MM.1S (cell line): ENCODE measurements around the gene EEPD1.
"Not testable (repeated sequence)": the region's sequence is repeated elsewhere in the genome, so short reads cannot be mapped to it uniquely, and the experiment has no call there.

ENCODE experiments used
- DNase-seq: peaks from one replicate; pipeline ENCODE4 v3.0.0-alpha.2; 2015
- H2AFZ ChIP-seq: fragments of 300-600 bp; sonication (generic); 2 replicates; pipeline ENCODE4 v1.6.0; 2016; ENCODE audit warnings: antibody characterized with exemption, low read length
- H3F3A ChIP-seq: fragments of 300-600 bp; sonication (generic); 2 replicates; pipeline ENCODE4 v1.6.1; 2016; ENCODE audit warnings: mild to moderate bottlenecking, antibody characterized with exemption, low read length, moderate library complexity, mixed read lengths; ENCODE audit not compliant: insufficient read depth
- H3K27ac ChIP-seq: fragments of 300-600 bp; sonication (generic); 2 replicates; pipeline ENCODE4 v1.5.1; 2016; ENCODE audit warnings: mild to moderate bottlenecking, low read length
- H3K27me3 ChIP-seq: fragments of 300-600 bp; sonication (generic); replicated peaks from 2 replicates; pipeline ENCODE4 v1.6.0; 2016; ENCODE audit warnings: low read length; ENCODE audit not compliant: insufficient read depth
- H3K36me3 ChIP-seq: fragments of 300-600 bp; sonication (generic); replicated peaks from 2 replicates; pipeline ENCODE4 v1.6.1; 2016; ENCODE audit warnings: mild to moderate bottlenecking, low read length, mixed read lengths; ENCODE audit not compliant: insufficient read depth
- H3K4me1 ChIP-seq: fragments of 300-600 bp; sonication (generic); 2 replicates; pipeline ENCODE4 v1.6.1; 2016; ENCODE audit warnings: low read length, mixed read lengths
- H3K4me2 ChIP-seq: fragments of 300-600 bp; sonication (generic); 2 replicates; pipeline ENCODE4 v1.6.0; 2016; ENCODE audit warnings: low read depth, low read length
- H3K4me3 ChIP-seq: fragments of 300-600 bp; sonication (generic); 2 replicates; pipeline ENCODE4 v1.5.1; 2016; ENCODE audit warnings: low read length, mixed read lengths
- H3K79me2 ChIP-seq: fragments of 300-600 bp; sonication (generic); 2 replicates; pipeline ENCODE4 v1.6.1; 2016; ENCODE audit warnings: mixed run types, low read length, mixed read lengths
- H3K9ac ChIP-seq: fragments of 300-600 bp; sonication (generic); 2 replicates; pipeline ENCODE4 v1.6.1; 2016; ENCODE audit warnings: low read length, mixed read lengths
- H3K9me2 ChIP-seq: fragments of 300-600 bp; sonication (generic); replicated peaks from 2 replicates; pipeline ENCODE4 v1.6.1; 2016; ENCODE audit warnings: mild to moderate bottlenecking, low read length, mixed read lengths; ENCODE audit not compliant: insufficient read depth
- H3K9me3 ChIP-seq: fragments of 300-600 bp; sonication (generic); replicated peaks from 2 replicates; pipeline ENCODE4 v1.6.1; 2016; ENCODE audit warnings: mild to moderate bottlenecking, low read length, mixed read lengths; ENCODE audit not compliant: insufficient read depth
- H4K20me1 ChIP-seq: fragments of 300-600 bp; sonication (generic); 2 replicates; pipeline ENCODE4 v1.6.1; 2016; ENCODE audit warnings: mild to moderate bottlenecking, low read length, moderate library complexity, mixed read lengths; ENCODE audit not compliant: insufficient read depth
- CTCF ChIP-seq: fragments of 300-600 bp; sonication (generic); IDR thresholded peaks from 2 replicates; pipeline ENCODE4 v1.5.1; 2016; ENCODE audit warnings: antibody characterized with exemption, low read length, mixed read lengths
- EZH2 ChIP-seq: fragments of 300-600 bp; sonication (generic); optimal IDR thresholded peaks from 2 replicates; pipeline ENCODE3; 2017; ENCODE audit warnings: low read depth, mild to moderate bottlenecking, antibody characterized with exemption, low read length, mixed read lengths
- EZH2phosphoT487 ChIP-seq: fragments of 300-600 bp; sonication (generic); IDR thresholded peaks from 2 replicates; pipeline ENCODE4 v1.6.1; 2018; ENCODE audit warnings: antibody characterized with exemption, low read length

Gene EEPD1

DNA sequence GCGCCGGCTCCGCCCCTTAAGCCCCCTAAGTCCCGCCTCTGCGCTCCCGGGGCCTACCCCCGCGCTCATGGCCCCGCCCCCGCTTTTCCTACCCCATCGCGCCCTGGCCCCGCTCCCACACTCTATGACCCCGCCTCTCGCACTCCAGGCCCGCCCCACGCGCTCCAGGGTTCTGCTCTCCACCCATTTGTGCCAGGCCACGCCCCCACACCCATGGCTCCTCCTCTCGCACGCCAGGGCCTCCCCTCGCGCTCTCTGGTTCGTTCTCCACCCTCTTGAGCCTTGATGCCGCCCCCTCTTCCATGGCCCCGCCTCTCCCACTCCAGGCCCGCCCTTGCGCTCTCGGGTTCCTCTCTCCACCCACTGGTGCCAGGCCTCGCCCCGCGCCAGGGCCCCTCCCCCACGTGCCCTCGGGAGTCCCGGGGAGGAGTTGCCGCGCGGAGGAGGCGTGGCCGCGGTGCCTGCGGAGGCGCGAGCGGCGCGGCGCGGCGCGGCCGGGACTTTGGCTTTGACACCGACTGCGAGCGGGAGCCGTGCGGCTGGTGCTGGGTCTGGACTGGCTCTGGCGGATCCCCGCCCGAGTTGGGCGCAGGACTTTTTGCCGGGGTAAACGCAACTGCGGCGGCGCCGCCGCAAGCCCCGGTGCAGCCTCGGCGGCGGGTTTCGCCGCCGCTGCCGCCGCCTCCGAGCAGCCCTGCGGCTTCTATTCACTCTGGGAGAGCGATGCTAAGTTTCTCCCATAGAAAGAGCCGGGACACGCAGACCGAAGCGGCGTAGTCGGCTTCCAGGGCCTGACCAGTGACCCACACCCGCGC is at the start of gene EEPD1:
EEPD1 (plus strand) TSS at position 499 of the 815 bp plus-strand sequence. CDS start 1,071 bp downstream, outside the sequence.
- no peaks in the 10 kb centered on the region for H3K79me2 ChIP-seq
- peak; percentile 98 for DNase-seq

DNA sequence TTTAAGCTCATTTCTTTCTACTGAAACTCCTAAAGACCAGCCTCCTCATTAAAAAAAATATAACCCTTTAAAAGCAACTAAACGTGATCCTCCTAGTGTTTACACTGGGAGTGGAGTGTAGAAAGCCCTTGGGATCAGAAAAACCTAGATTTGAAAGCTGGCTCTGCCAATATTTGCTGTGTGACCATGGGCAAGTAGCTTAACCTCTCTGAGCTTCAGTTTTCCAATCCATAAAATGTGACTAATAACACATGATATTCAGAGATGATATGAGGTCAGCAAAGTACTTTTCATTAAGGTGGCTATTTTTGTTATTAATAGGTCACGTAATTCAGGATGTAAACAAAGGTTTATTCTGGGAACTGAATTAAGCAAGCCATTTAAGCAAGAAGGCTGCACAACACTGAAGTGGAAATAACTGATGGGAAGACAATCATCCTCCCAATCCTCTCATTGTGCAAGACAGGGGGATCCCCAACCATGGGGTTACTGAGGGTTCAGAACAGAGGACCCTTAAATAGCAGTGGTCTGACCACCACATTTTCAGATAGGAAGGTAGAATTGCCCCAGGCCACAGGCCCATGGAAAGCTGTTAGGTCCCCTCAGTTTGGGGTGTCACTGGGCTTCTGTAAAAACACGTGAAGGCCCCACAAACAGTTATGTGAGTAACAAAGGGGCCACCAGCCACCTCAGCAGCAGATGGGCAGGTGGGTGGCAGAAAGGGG is 49.1 kb upstream of the EEPD1 start:
- no peaks in the 10 kb centered on the region for H3K9me3 ChIP-seq
- H3K79me2 ChIP-seq, result no peaks in the 10 kb centered on the region
- no peak overlapping the region for H3K4me3 ChIP-seq
- H4K20me1 ChIP-seq, result no peaks in the 10 kb centered on the region
- H2AFZ ChIP-seq, result no peak overlapping the region
- no peaks in the 10 kb centered on the region for H3F3A ChIP-seq
- H3K4me1 ChIP-seq, result peaks cover 2% of the 10 kb centered on the region; the same call in 1 of the 2 replicates
- H3K27me3 ChIP-seq, result no peaks in the 10 kb centered on the region
- no peaks in the 10 kb centered on the region for H3K36me3 ChIP-seq
- no peaks in the 10 kb centered on the region for H3K9me2 ChIP-seq
- H3K9ac ChIP-seq, result no peak overlapping the region
- no peak for DNase-seq
- no peak overlapping the region for H3K4me2 ChIP-seq
- H3K27ac ChIP-seq, result no peak overlapping the region
- TF ChIP-seq EZH2phosphoT487 (no peak), EZH2 (no peak), CTCF (no peak)

More for the DNA sequence above, at the start of gene EEPD1:
- Histone ChIP-seq H3K9me2 (no peaks in the 10 kb centered on the region), H3F3A (no peaks in the 10 kb centered on the region), H3K4me2 (peak within 1 kb of the TSS; percentile 99), H3K4me3 (peak within 1 kb of the TSS; percentile 88), H3K4me1 (peaks cover 7% of the 10 kb centered on the region; the same call in 1 of the 2 replicates), H3K27me3 (no peaks in the 10 kb centered on the region), H4K20me1 (no peaks in the 10 kb centered on the region), H3K9me3 (no peaks in the 10 kb centered on the region), H3K36me3 (no peaks in the 10 kb centered on the region), H2AFZ (peak within 1 kb of the TSS; percentile 96), H3K27ac (no peak within 1 kb of the TSS), H3K9ac (peak within 1 kb of the TSS; percentile 63)
- TF ChIP-seq CTCF (no peak), EZH2 (no peak), EZH2phosphoT487 (no peak)

DNA sequence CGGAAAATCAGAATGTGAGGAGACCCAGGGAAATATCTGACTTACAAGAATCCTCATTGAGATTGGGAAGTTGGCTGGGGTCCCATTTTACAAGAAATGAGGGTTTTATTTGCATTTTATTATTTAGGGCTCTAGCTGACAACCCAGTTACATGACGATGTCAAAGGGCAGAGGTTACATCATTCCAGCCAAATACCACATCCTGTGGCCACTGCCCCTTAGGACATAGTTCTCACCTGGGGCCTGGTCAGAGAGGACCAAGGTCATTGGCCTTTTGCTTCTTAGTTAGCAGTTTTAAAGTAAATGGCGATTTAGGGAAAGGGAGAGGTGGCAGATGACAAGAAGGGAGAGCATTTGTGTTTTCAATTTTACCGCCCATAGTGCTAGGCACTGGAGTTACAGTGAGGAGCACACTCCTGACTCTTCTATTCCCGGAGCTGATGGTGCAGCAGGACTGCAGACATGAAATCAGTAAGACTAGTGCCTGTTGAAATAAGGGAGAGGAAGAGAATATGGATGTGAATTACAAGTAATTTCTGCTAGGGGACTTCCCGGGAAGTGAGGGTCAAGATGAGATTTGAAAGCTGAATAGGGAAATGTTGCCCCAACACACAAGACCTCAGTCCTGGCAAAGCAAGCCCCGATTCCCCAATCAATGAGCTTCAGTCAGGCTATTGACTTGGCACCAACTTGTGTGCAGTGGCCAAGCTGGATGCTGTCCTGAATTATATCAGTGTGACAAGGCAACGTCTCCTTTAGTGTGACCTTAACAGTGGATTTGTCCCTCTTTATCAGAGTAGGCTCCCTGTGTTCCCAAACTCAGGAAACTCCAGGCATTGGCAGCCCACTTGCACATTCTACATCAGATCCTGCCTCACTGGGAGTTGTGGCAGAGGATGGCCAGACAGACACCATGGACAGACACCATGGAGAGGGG is 45.8 kb upstream of the EEPD1 start:
- not testable (repeated sequence) for H3K9me2 ChIP-seq, H3K4me2 ChIP-seq, H3K9ac ChIP-seq, H3K9me3 ChIP-seq, H3K27ac ChIP-seq, H3K27me3 ChIP-seq, H3K36me3 ChIP-seq, DNase-seq, H3F3A ChIP-seq, H3K4me3 ChIP-seq, H2AFZ ChIP-seq, H3K4me1 ChIP-seq, H3K79me2 ChIP-seq, H4K20me1 ChIP-seq
